SH-SY5Y (cell line): Measurements from ENCODE around the gene FLNA.

Experiments used
- GATA2 ChIP-seq: IDR thresholded peaks from 2 replicates; pipeline ENCODE4 v1.6.1; 2011; ENCODE audit warnings: mild to moderate bottlenecking, low read depth, low read length
- GATA3 ChIP-seq: IDR thresholded peaks from 2 replicates; pipeline ENCODE4 v1.6.1; 2011; ENCODE audit warnings: low read depth, mild to moderate bottlenecking, low read length, moderate library complexity

Gene FLNA

GRCh38 chrX:154370300-154371016 lies 4.0 kb downstream of the FLNA start:
- no peak for TF ChIP-seq GATA3
- TF ChIP-seq GATA2: no peak

DNA sequence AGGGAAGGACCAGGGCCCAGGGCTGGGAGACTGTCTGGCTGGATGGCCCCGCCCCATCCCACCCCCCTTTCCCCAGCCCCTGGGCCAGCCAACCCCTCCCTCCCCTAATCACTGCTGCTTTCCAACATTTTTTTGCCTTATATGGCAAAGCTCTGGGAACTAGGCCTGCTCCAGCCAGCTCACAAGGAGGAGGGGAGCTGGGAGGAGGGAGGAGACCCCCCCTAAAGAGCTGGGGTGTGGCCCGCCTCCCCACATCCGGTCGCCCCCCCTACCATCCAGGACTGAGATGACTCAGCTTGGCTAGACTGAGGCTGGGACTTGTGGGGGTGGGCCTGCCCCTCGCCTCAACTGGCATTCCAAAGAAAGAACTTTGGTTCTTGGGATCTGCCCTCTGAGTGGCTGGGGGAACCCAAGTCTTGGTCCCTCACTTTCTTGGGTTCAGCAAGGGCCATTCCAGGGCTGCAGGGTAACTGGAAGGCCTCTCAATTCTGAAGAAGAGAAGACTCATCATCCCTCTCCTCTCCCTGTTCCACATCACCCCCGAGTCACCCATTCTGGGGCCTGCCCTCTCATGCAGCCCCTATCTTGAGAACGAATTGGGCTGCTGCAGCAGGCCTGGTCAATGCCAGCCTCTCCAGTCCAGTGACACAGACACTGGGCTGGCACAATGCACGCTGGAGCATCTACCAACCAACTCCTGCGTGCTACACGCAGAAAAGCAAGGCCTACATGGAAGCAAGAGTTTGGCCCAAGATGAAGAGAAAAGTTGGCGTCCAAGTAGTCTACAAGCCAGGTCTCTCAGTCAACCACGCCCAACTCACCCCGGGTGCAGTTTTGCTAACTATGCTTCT lies 4.8 kb downstream of the FLNA start:
- no peak for TF ChIP-seq GATA2
- no peak for TF ChIP-seq GATA3

DNA sequence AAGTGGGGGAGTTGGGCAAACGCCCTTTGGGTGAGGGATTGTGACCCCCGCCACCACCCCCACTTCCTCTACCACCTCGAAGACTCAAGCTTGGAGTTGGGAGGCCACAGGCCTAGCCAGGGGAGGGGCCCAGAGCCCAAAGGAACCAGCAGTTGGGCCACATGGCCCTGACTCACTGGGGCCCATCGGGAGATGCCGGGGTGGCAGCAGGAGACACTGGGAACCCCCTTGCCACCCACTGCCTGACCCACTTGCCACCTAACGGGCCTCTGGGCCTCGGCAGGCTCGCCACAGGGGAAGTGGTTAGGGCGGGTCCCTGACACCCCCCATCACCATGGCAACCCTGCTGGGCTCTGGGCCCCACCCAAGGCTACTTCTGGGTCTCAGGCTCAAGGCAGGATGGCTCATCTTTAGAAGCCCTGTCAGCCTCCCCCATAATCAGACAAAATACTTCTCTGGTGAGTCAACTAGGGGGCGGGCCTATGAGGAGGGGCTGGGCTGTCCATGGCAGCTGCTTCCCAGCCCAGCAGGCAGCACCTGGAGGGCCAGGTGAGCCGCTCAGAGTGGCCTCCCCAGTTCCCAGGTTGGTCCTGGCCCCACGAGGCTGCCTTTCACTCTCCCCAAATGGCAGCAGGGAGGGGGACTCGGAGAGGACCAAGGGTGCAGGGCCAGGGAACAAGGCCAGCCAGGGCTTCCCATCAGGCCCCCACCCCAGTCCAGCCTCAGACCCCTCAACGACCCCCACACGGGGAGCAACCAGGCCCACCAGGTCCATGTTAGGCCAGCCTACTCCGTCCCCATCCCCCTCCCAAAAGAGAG lies 5.6 kb downstream of the FLNA start:
- no peak for TF ChIP-seq GATA2
- no peak for TF ChIP-seq GATA3

- no peak for TF ChIP-seq GATA3
- no peak for TF ChIP-seq GATA2
Observed at GRCh38 chrX:154367474-154368308, 6.7 kb downstream of the FLNA start.

GRCh38 chrX:154366666-154367055 lies 7.8 kb downstream of the FLNA start:
- TF ChIP-seq GATA3: no peak
- TF ChIP-seq GATA2: no peak

DNA sequence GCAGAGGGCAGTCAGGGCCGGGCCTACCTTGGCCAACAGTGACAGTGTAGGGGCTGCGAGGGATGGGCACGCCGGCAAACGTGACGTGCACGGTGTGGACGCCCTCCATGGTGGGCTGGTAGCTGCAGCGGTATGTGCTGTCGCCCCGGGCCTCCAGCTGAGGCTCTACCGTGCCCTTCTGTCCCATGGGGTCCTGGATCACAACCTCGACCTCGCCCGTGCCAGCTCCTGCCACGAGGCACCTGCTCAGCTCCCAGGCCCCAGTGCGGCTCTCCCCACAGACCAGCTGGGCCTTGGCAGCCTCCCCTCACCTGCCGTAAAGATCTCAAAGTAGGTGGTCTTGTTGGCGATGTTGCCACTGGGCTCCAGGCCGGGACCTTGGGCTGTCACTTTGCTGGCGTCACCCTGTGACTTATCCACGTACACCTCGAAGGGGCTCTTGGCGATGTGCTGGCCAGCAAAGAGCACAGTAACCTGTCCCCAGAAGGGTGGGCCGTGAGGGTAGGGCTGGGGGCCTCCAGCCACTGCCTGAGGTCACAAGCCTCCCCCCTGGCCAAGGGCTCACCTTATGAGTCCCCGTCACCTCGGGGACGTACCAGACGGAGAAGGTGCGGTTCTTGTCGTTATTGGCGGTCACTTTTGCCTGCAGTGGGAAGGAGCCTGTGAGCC lies 8.3 kb downstream of the FLNA start:
- TF ChIP-seq GATA3 (no peak), GATA2 (no peak)

GRCh38 chrX:154365052-154365600 lies 9.3 kb downstream of the FLNA start:
- TF ChIP-seq GATA3 (no peak), GATA2 (no peak)

- TF ChIP-seq GATA3 (no peak), GATA2 (no peak)
Observed at GRCh38 chrX:154363706-154364439, 10.6 kb downstream of the FLNA start.

GRCh38 chrX:154362085-154362742 lies 12.2 kb downstream of the FLNA start:
- no peak for TF ChIP-seq GATA2

GRCh38 chrX:154360155-154360713 lies 14.2 kb downstream of the FLNA start:
- TF ChIP-seq GATA3 (no peak), GATA2 (no peak)

GRCh38 chrX:154359362-154360154 lies 14.9 kb downstream of the FLNA start:
- TF ChIP-seq GATA3 (no peak), GATA2 (no peak)
